Prostate gland (tissue), 2 donors: ENCODE results near the gene NR5A2. TPM values are rescaled to one million over a fixed set of nuclear protein-coding genes. Genes with fewer than 3 reads are reported as not detected.

Experiments
- DNase-seq: peaks from one replicate; pipeline ENCODE4 v3.0.0-alpha.2; 2019; ENCODE audit warnings: low spot score
- H3K27ac ChIP-seq, 2 donors: fragments of 200-600 bp; sonication (generic); 2 replicates each; pipeline ENCODE4 v1.5.1; 2017 to 2019
- H3K27me3 ChIP-seq: fragments of 200-600 bp; sonication (generic); replicated peaks from 2 replicates; pipeline ENCODE4 v1.5.1; 2019; ENCODE audit not compliant: insufficient read depth
- H3K36me3 ChIP-seq, 2 donors: fragments of 200-600 bp; sonication (generic); 1 replicate in 1 of 2; 2 replicates in 1 of 2; pipeline versions ENCODE4 v1.5.1 to v1.8.1; 2017 to 2019
- H3K4me1 ChIP-seq: fragments of 200-600 bp; sonication (generic); replicated peaks from 2 replicates; pipeline ENCODE4 v1.5.1; 2019
- H3K4me3 ChIP-seq, 2 donors: fragments of 200-600 bp; sonication (generic); 2 replicates each; pipeline ENCODE4 v1.5.1; 2017 to 2019
- H3K9me3 ChIP-seq: fragments of 200-600 bp; sonication (generic); 2 replicates; pipeline ENCODE4 v1.5.1; 2017
- CTCF ChIP-seq, 4 experiments: fragments of 200-600 bp in 2 of 4; fragments of 450-650 bp in 2 of 4; sonication (generic) in 2 of 4; IDR thresholded peaks; 1 replicate in 3 of 4; 2 replicates in 1 of 4; pipeline ENCODE4 v1.5.1; 2016 to 2019; ENCODE audit warnings: antibody characterized with exemption in 4 of 4, mild to moderate bottlenecking in 2 of 4, moderate library complexity in 2 of 4
- POLR2A ChIP-seq: fragments of 450-650 bp; IDR thresholded peaks from one replicate; pipeline ENCODE4 v1.6.1; 2016; ENCODE audit warnings: antibody characterized with exemption, mild to moderate bottlenecking
- POLR2AphosphoS5 ChIP-seq: sonication (generic); formaldehyde crosslinking; IDR thresholded peaks from one replicate; pipeline ENCODE4 v1.6.1; 2017; ENCODE audit warnings: antibody characterized with exemption
- WGBS: methylation state at CpG from one replicate; pipeline ENCODE4 v1.1.5; 2018; 5-methylcytosine and 5-hydroxymethylcytosine counted together
- intact Hi-C: fragments of 100-400 bp; cut with DNase I; formaldehyde crosslinking; loops from one replicate; pipeline ENCODE4 v1.14.2; 2022
- total RNA-seq, 2 donors: library from RNA; depleted of rRNA; stranded (reverse); fragments of >200 nt; gene quantifications; one replicate each; pipeline ENCODE4 v1.1.0, GENCODE V29; 2016

NR5A2 gene
- total RNA-seq, 2 donors from 2014 or later, result 0.87 to 2.7 TPM

- intact Hi-C loops, result no loop called here
- DNase-seq, result no peak
- Histone ChIP-seq H3K27ac (no peak overlapping the region), H3K4me3 (no peak overlapping the region), H3K27me3 (no peaks in the 10 kb centered on the region), H3K4me1 (no peaks in the 10 kb centered on the region), H3K9me3 (no peaks in the 10 kb centered on the region), H3K36me3 (no peaks in the 10 kb centered on the region)
- 84% methylated on average over 3 of the region's 3 CpGs for WGBS
- TF ChIP-seq POLR2A (no peak), CTCF (IDR thresholded peaks at IDR 0.05) (no peak)
Observed at GRCh38 chr1:199983531-199983930, 44.0 kb upstream of the NR5A2 start.

DNA sequence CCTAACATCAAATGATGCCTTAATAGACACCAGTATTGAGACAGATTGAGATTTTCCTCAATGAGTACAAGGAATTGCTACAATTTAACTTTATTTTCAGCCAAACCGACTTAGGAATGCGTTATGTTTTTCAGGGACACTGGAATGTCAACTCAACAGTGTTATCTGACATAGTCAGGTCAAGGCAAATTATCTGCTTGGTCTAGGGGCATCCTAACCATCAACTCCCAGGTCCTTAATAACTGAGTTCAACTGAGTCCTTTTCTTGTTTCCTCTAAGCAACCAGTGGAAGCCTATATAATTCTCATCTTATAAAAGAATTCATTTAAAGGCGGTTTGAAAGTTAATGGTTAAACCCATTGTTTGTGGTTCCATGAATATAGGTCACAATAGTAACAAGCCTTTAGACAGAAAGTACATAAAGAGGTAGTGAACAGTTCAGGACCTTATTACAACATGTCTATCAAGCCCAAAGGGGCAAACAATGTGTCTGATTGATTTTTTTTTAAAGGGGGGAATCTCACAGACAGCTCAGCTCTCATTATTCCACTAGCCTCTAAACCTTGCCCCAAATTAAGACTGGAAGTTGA is 32.3 kb upstream of the NR5A2 start:
- Histone ChIP-seq H3K4me3 (no peak overlapping the region), H3K9me3 (no peaks in the 10 kb centered on the region), H3K36me3 (no peaks in the 10 kb centered on the region), H3K4me1 (no peaks in the 10 kb centered on the region), H3K27me3 (no peaks in the 10 kb centered on the region), H3K27ac (no peak overlapping the region)
- WGBS, result 25% methylated on average over 3 of the region's 3 CpGs
- TF ChIP-seq POLR2A (no peak), CTCF (IDR thresholded peaks at IDR 0.05) (no peak), POLR2AphosphoS5 (no peak)
- intact Hi-C loops, result no loop called here
- no peak for DNase-seq

GRCh38 chr1:200005165-200005564 is 22.3 kb upstream of the NR5A2 start:
- Histone ChIP-seq H3K27ac (no peak overlapping the region), H3K4me3 (no peak overlapping the region), H3K9me3 (no peaks in the 10 kb centered on the region), H3K4me1 (no peaks in the 10 kb centered on the region), H3K36me3 (no peaks in the 10 kb centered on the region), H3K27me3 (no peaks in the 10 kb centered on the region)
- 96% methylated on average over 6 of the region's 6 CpGs for WGBS
- DNase-seq, result no peak
- intact Hi-C loops, result no loop called here
- no peak for TF ChIP-seq POLR2A
- no peak for TF ChIP-seq CTCF (IDR thresholded peaks at IDR 0.05)
- TF ChIP-seq POLR2AphosphoS5, result no peak

GRCh38 chr1:200006711-200007110 is 20.8 kb upstream of the NR5A2 start:
- intact Hi-C loops, result no loop called here

More at GRCh38 chr1:200006711-200007110, 20.8 kb upstream of the NR5A2 start:
- no peak for TF ChIP-seq POLR2A
- no peak for TF ChIP-seq POLR2AphosphoS5
- TF ChIP-seq CTCF (IDR thresholded peaks at IDR 0.05), result no peak
- no peak for DNase-seq
- 70% methylated on average over 3 of the region's 3 CpGs for WGBS
- Histone ChIP-seq H3K4me3 (no peak overlapping the region), H3K4me1 (no peaks in the 10 kb centered on the region), H3K27me3 (no peaks in the 10 kb centered on the region), H3K27ac (no peak overlapping the region), H3K9me3 (no peaks in the 10 kb centered on the region), H3K36me3 (no peaks in the 10 kb centered on the region)
